Keratinocyte (primary cell): Measurements from ENCODE around the gene HGS.

Experiments
- EZH2 ChIP-seq: IDR thresholded peaks from one replicate; pipeline ENCODE4 v1.6.1; 2012; ENCODE audit warnings: inconsistent platforms, mild to moderate bottlenecking, low read length, moderate library complexity
- TF ChIP-seq, protein P1 (sequence below), 3 experiments: IDR thresholded peaks in 1 of 3; conservative IDR thresholded peaks in 1 of 3; optimal IDR thresholded peaks in 1 of 3; 2 replicates in 2 of 3; 3 replicates in 1 of 3; pipeline versions ENCODE3 to v1.5.1; 2011; ENCODE audit warnings: low read length in 3 of 3, mild to moderate bottlenecking in 3 of 3, moderate library complexity in 2 of 3, control low read depth in 1 of 3, inconsistent platforms in 1 of 3; ENCODE audit not compliant: insufficient read depth in 2 of 3; ENCODE audit errors: extremely low read depth in 1 of 3

GRCh38 chr17:81666092-81666341, 17.8 kb upstream of the HGS start:
- TF ChIP-seq, protein P1, sequence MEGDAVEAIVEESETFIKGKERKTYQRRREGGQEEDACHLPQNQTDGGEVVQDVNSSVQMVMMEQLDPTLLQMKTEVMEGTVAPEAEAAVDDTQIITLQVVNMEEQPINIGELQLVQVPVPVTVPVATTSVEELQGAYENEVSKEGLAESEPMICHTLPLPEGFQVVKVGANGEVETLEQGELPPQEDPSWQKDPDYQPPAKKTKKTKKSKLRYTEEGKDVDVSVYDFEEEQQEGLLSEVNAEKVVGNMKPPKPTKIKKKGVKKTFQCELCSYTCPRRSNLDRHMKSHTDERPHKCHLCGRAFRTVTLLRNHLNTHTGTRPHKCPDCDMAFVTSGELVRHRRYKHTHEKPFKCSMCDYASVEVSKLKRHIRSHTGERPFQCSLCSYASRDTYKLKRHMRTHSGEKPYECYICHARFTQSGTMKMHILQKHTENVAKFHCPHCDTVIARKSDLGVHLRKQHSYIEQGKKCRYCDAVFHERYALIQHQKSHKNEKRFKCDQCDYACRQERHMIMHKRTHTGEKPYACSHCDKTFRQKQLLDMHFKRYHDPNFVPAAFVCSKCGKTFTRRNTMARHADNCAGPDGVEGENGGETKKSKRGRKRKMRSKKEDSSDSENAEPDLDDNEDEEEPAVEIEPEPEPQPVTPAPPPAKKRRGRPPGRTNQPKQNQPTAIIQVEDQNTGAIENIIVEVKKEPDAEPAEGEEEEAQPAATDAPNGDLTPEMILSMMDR (optimal IDR thresholded peaks at IDR 0.05 in 1 of 3, IDR thresholded peaks at IDR 0.05 in 1 of 3, conservative IDR thresholded peaks at IDR 0.05 in 1 of 3; ENCODE audit: extremely low read depth in 1 of 3, insufficient read depth in 2 of 3, low read length in 3 of 3) = no peak
- TF ChIP-seq EZH2 = no peak
